Erythroblast (primary cell): ENCODE results near the gene ATG7.

Experiments used
- GATA1 ChIP-seq: IDR thresholded peaks from 2 replicates; pipeline ENCODE4 v1.6.1; 2011; ENCODE audit warnings: low read depth, mild to moderate bottlenecking, control low read depth, low read length, moderate library complexity
- POLR2A ChIP-seq: IDR thresholded peaks from 2 replicates; pipeline ENCODE4 v1.6.1; 2011; ENCODE audit warnings: mild to moderate bottlenecking, low read length

GRCh38 chr3:11558411-11558903 lies 286.3 kb downstream of the ATG7 start:
- no peak for TF ChIP-seq POLR2A
- no peak for TF ChIP-seq GATA1
